GM12878 (cell line): ENCODE results near the gene PCDHGB1. TPM values are rescaled to one million over a fixed set of nuclear protein-coding genes. Genes with fewer than 3 reads are reported as not detected.
A peak's percentile ranks its signal among the peaks of the same experiment; 100 is the strongest.

Experiments
- ATAC-seq: fragments of 200-7000 bp; cut with Tn5 transposase; 3 replicates; pipeline ENCODE4 v1.9.1; 2020; ENCODE audit warnings: mild to moderate bottlenecking, moderate library complexity
- BruUV-seq: library from RNA; stranded (reverse); fragments of 400-500 nt; replicated peaks from 2 replicates; lab custom pipeline; 2021; lab: Mats Ljungman, UMichigan
- CTCF ChIA-PET: fragments of 300-600 bp; sonication (Branson Sonifier 250); formaldehyde crosslinking; extraction: SDS; loops from one replicate; lab custom pipeline; 2021; ENCODE audit warnings: inconsistent platforms; lab: Yijun Ruan, JAX
- POLR2A ChIA-PET: fragments of 350-600 bp; formaldehyde crosslinking; extraction: SDS; loops from one replicate; lab custom pipeline; 2021; ENCODE audit warnings: inconsistent platforms; lab: Charles Lee
- RAD21 ChIA-PET: fragments of 300-600 bp; sonication (Branson Sonifier 250); formaldehyde crosslinking; loops from one replicate; lab custom pipeline; 2023; ENCODE audit warnings: antibody characterized with exemption; ENCODE audit not compliant: unreplicated experiment; lab: Charles Lee
- SMC1A ChIA-PET: fragments of 300-600 bp; sonication (Branson Sonifier 250); formaldehyde crosslinking; loops from one replicate; lab custom pipeline; 2023; ENCODE audit not compliant: unreplicated experiment, uncharacterized antibody; lab: Charles Lee
- DNase-seq: peaks from one replicate; pipeline ENCODE4 v3.0.0-alpha.2; 2011; ENCODE audit warnings: low read depth, low spot score
- FAIRE-seq: peaks from 3 replicates; lab custom pipeline; 2011; peaks lifted over from hg19 to GRCh38; lab: Jason Lieb, UNC
- H2AFZ ChIP-seq: 2 replicates; pipeline ENCODE4 v1.6.0; 2011; ENCODE audit warnings: low read depth, low read length, control low read depth; ENCODE audit not compliant: control insufficient read depth
- H3K27ac ChIP-seq: 2 replicates; pipeline ENCODE4 v1.5.1; 2011; ENCODE audit warnings: control low read depth; ENCODE audit not compliant: control insufficient read depth, insufficient read depth
- H3K27me3 ChIP-seq, 2 experiments: replicated peaks in 1 of 2; 2 replicates each; pipeline versions ENCODE4 v1.6.0 to v1.6.1; 2011; ENCODE audit warnings: low read length in 1 of 2; ENCODE audit not compliant: control insufficient read depth in 2 of 2, insufficient read depth in 2 of 2
- H3K36me3 ChIP-seq, 2 experiments: 2 replicates each; pipeline ENCODE4 v1.5.1; 2011; ENCODE audit warnings: low read length in 1 of 2; ENCODE audit not compliant: control insufficient read depth in 2 of 2, insufficient read depth in 2 of 2
- H3K4me1 ChIP-seq: 2 replicates; pipeline ENCODE4 v1.6.1; 2011; ENCODE audit warnings: mild to moderate bottlenecking, low read length, moderate library complexity, mixed read lengths; ENCODE audit not compliant: control insufficient read depth, insufficient read depth
- H3K4me2 ChIP-seq: 2 replicates; pipeline ENCODE4 v1.6.0; 2011; ENCODE audit warnings: control low read depth; ENCODE audit not compliant: control insufficient read depth, insufficient read depth
- H3K4me3 ChIP-seq: fragments of 200-600 bp; sonication (generic); 2 replicates; pipeline ENCODE4 v1.5.1; 2016
- H3K79me2 ChIP-seq: 2 replicates; pipeline ENCODE4 v1.6.0; 2011; ENCODE audit warnings: low read length; ENCODE audit not compliant: control insufficient read depth, insufficient read depth
- H3K9ac ChIP-seq: 2 replicates; pipeline ENCODE4 v1.8.0; 2011; ENCODE audit warnings: low read length, control low read depth, mixed read lengths; ENCODE audit not compliant: control insufficient read depth, insufficient read depth
- H3K9me3 ChIP-seq: replicated peaks from 3 replicates; pipeline ENCODE4 v1.5.1; 2011; ENCODE audit warnings: mild to moderate bottlenecking, low read length; ENCODE audit not compliant: control insufficient read depth, insufficient read depth
- H4K20me1 ChIP-seq: 2 replicates; pipeline ENCODE4 v1.6.0; 2011; ENCODE audit not compliant: control insufficient read depth, insufficient read depth
- CTCF ChIP-seq, 3 experiments: IDR thresholded peaks in 2 of 3; conservative IDR thresholded peaks in 1 of 3; 2 replicates each; pipeline ENCODE4 v1.5.1; 2011; ENCODE audit warnings: low read depth in 3 of 3, low read length in 3 of 3, mild to moderate bottlenecking in 3 of 3, control low read depth in 2 of 3, moderate library complexity in 2 of 3, inconsistent platforms in 1 of 3, mixed read lengths in 1 of 3; ENCODE audit not compliant: control insufficient read depth in 2 of 3, insufficient read depth in 1 of 3; ENCODE audit errors: extremely low read depth in 1 of 3
- HDGF ChIP-seq: fragments of 450-650 bp; IDR thresholded peaks from 2 replicates; pipeline ENCODE4 v1.6.1; 2016; ENCODE audit warnings: antibody characterized with exemption
- RAD21 ChIP-seq: IDR thresholded peaks from 2 replicates; pipeline ENCODE4 v1.6.1; 2011; ENCODE audit warnings: mild to moderate bottlenecking, low read depth, low read length, moderate library complexity; ENCODE audit not compliant: insufficient read depth
- WGBS: methylation state at CpG from one replicate; pipeline ENCODE4 v1.1.6; 2016; ENCODE audit warnings: low lambda C conversion rate; ENCODE audit not compliant: insufficient replicate concordance, insufficient coverage; ENCODE audit errors: missing lambda C conversion rate; 5-methylcytosine and 5-hydroxymethylcytosine counted together
- in situ Hi-C: fragments of 300-500 bp; cut with MboI; formaldehyde crosslinking; loops from 9 replicates; pipeline ENCODE4 v1.14.3; 2018; ENCODE audit warnings: mixed read lengths
- intact Hi-C: fragments of 100-400 bp; cut with micrococcal nuclease; formaldehyde crosslinking; loops from one replicate; pipeline ENCODE4 v1.14.2; 2022; ENCODE audit not compliant: unreplicated experiment
- polyA plus RNA-seq, 11 experiments: library from polyadenylated mRNA; depleted of rRNA in 4 of 11; unstranded in 6 of 11; stranded (reverse) in 5 of 11; fragments of >200 nt; fragmentation: Nextera tagmentation in 4 of 11; fragmentation: Illumina TruSeq in 1 of 11; extraction: Ambion mirVana in 4 of 11; extraction: Trizol in 1 of 11; gene quantifications; 1 replicate in 1 of 11; 2 replicates in 10 of 11; pipeline versions ENCODE4 v1.2.1 to v1.2.3, GENCODE V29; 2011 to 2016; ENCODE audit warnings: inconsistent platforms in 2 of 11, missing spikeins in 2 of 11, low read depth in 1 of 11
- total RNA-seq, 4 experiments: library from RNA; depleted of rRNA in 3 of 4; stranded (reverse); fragments of >200 nt in 3 of 4; fragmentation: Illumina TruSeq in 1 of 4; extraction: Trizol in 1 of 4; gene quantifications; 2 replicates each; pipeline versions ENCODE4 v1.2.1 to v1.2.3, GENCODE V29; 2013 to 2021

The PCDHGB1 gene
- total and polyA plus RNA-seq, 10 of the 15 experiments (the other 5 are each of a cell fraction or from before 2014, with no cell fraction given), result 0.04 to 0.40 (median 0.08) TPM; not detected in 2

GRCh38 chr5:141354900-141355469 lies 5.1 kb downstream of the PCDHGB1 start, which contains the start of gene PCDHGA4:
PCDHGA4 (plus strand) TSS chr5:141355021; CDS start chr5:141355108, 87 bp downstream.
- Histone ChIP-seq H3K79me2 (no peaks in the 10 kb centered on the region), H3K27me3 (no peaks in the 10 kb centered on the region)

More at GRCh38 chr5:141354900-141355469, 5.1 kb downstream of the PCDHGB1 start, which contains the start of gene PCDHGA4:
- no peak within 1 kb of the TSS for H3K4me3 ChIP-seq
- no peaks in the 10 kb centered on the region for H3K4me1 ChIP-seq
- H2AFZ ChIP-seq, result no peak within 1 kb of the TSS
- FAIRE-seq (no peak), ATAC-seq (no peak), DNase-seq (no peak)
- H3K9ac ChIP-seq, result no peak within 1 kb of the TSS
- TF ChIP-seq HDGF (no peak), CTCF (IDR thresholded peaks at IDR 0.05 in 2 of 3, conservative IDR thresholded peaks at IDR 0.05 in 1 of 3; ENCODE audit: control insufficient read depth in 2 of 3, extremely low read depth in 1 of 3, insufficient read depth in 1 of 3, low read depth in 3 of 3, low read length in 3 of 3) (peak; percentile 15 to 28 (median 19); a peak in 3 of 6 replicates), RAD21 (peak; percentile 14; the same call in 1 of the 2 replicates)
- in situ Hi-C loops (no loop called here), intact Hi-C loops (no loop called here)
- ChIA-PET CTCF (interaction anchor here (1.3 to 1.6 kb wide), 4 partner anchors 9 to 209 kb away, joined by 3 to 6 read pairs (median 4); partner anchors contain the start of gene PCDHGB3), POLR2A (no interaction called here), SMC1A (no interaction called here), RAD21 (interaction anchor here (1.4 kb wide), 1 partner anchor 58 kb away, joined by 5 read pairs; the partner anchor contains the start of gene PCDHGA10)
- H3K27ac ChIP-seq, result no peak within 1 kb of the TSS
- no peaks in the 10 kb centered on the region for H4K20me1 ChIP-seq
- 65% methylated on average over 29 of the region's 29 CpGs for WGBS
- H3K9me3 ChIP-seq, result peaks cover under 1% of the 10 kb centered on the region; the same call in 2 of the 3 replicates
- H3K4me2 ChIP-seq, result no peak within 1 kb of the TSS
- BruUV-seq, result no TSS peak
- no peaks in the 10 kb centered on the region for H3K36me3 ChIP-seq
